Measurements from ENCODE around the gene ACADL.

- TF ChIP-seq, protein P1, sequence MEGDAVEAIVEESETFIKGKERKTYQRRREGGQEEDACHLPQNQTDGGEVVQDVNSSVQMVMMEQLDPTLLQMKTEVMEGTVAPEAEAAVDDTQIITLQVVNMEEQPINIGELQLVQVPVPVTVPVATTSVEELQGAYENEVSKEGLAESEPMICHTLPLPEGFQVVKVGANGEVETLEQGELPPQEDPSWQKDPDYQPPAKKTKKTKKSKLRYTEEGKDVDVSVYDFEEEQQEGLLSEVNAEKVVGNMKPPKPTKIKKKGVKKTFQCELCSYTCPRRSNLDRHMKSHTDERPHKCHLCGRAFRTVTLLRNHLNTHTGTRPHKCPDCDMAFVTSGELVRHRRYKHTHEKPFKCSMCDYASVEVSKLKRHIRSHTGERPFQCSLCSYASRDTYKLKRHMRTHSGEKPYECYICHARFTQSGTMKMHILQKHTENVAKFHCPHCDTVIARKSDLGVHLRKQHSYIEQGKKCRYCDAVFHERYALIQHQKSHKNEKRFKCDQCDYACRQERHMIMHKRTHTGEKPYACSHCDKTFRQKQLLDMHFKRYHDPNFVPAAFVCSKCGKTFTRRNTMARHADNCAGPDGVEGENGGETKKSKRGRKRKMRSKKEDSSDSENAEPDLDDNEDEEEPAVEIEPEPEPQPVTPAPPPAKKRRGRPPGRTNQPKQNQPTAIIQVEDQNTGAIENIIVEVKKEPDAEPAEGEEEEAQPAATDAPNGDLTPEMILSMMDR (IDR thresholded peaks at IDR 0.05; ENCODE audit: insufficient read depth, low read length): no peak
- TF ChIP-seq POLR2AphosphoS5 (IDR thresholded peaks at IDR 0.05; ENCODE audit: low read depth) (no peak), GABPA (IDR thresholded peaks at IDR 0.05; ENCODE audit: low read depth) (no peak)
- TF ChIP-seq, protein P2, sequence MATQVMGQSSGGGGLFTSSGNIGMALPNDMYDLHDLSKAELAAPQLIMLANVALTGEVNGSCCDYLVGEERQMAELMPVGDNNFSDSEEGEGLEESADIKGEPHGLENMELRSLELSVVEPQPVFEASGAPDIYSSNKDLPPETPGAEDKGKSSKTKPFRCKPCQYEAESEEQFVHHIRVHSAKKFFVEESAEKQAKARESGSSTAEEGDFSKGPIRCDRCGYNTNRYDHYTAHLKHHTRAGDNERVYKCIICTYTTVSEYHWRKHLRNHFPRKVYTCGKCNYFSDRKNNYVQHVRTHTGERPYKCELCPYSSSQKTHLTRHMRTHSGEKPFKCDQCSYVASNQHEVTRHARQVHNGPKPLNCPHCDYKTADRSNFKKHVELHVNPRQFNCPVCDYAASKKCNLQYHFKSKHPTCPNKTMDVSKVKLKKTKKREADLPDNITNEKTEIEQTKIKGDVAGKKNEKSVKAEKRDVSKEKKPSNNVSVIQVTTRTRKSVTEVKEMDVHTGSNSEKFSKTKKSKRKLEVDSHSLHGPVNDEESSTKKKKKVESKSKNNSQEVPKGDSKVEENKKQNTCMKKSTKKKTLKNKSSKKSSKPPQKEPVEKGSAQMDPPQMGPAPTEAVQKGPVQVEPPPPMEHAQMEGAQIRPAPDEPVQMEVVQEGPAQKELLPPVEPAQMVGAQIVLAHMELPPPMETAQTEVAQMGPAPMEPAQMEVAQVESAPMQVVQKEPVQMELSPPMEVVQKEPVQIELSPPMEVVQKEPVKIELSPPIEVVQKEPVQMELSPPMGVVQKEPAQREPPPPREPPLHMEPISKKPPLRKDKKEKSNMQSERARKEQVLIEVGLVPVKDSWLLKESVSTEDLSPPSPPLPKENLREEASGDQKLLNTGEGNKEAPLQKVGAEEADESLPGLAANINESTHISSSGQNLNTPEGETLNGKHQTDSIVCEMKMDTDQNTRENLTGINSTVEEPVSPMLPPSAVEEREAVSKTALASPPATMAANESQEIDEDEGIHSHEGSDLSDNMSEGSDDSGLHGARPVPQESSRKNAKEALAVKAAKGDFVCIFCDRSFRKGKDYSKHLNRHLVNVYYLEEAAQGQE (IDR thresholded peaks at IDR 0.05; ENCODE audit: insufficient replicate concordance, low read depth): no peak
These were observed 27.7 kb upstream of the ACADL start for GRCh38 chr2:210252699-210253606.

All from HL-60 (cell line).